ENCODE results near the gene HAND1. TPM values are rescaled to one million over a fixed set of nuclear protein-coding genes. Genes with fewer than 3 reads are reported as not detected.

HAND1 gene
- total and polyA plus RNA-seq, 11 donors: 22.4 to 44.8 (median 33.9) TPM

DNA sequence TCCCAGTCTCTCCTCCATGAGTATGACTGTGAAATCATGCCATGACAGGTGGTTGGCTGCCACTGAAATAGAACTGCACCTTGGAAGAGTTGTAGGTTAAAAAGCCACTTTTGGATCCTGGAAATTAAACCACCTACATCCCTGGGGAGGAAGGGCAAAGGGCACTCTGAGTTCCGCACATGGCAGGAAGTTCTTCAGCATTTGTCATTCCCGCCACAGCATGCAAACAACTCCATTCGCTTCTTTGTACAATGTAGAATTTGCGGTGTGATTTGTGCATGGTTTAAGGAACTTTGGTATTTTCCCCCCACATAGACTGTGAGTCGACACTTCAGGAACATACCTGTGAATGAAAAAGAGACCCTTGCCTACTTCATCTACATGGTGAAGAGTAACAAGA, 22.4 kb downstream of the HAND1 start:
- Histone ChIP-seq H3K27me3 (no peaks in the 10 kb centered on the region), H3K4me3 (no peak overlapping the region), H3K36me3 (peaks cover 0 to 87% (median 81%) of the 10 kb centered on the region in 9 donors), H3K27ac (no peak overlapping the region), H3K9me3 (no peaks in the 10 kb centered on the region), H3K4me1 (peaks cover 0 to 21% (median 11%) of the 10 kb centered on the region in 12 donors)
- ATAC-seq (no peak), DNase-seq (no peak)
- no peak for TF ChIP-seq POLR2A (IDR thresholded peaks at IDR 0.05)
- TF ChIP-seq, protein P1, sequence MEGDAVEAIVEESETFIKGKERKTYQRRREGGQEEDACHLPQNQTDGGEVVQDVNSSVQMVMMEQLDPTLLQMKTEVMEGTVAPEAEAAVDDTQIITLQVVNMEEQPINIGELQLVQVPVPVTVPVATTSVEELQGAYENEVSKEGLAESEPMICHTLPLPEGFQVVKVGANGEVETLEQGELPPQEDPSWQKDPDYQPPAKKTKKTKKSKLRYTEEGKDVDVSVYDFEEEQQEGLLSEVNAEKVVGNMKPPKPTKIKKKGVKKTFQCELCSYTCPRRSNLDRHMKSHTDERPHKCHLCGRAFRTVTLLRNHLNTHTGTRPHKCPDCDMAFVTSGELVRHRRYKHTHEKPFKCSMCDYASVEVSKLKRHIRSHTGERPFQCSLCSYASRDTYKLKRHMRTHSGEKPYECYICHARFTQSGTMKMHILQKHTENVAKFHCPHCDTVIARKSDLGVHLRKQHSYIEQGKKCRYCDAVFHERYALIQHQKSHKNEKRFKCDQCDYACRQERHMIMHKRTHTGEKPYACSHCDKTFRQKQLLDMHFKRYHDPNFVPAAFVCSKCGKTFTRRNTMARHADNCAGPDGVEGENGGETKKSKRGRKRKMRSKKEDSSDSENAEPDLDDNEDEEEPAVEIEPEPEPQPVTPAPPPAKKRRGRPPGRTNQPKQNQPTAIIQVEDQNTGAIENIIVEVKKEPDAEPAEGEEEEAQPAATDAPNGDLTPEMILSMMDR (IDR thresholded peaks at IDR 0.05): no peak
- 87 to 88% (median 88%) methylated on average over 5 of the region's 5 CpGs for WGBS, 4 donors
- intact Hi-C loops (cut with DNase I): no loop called here

GRCh38 chr5:154451957-154452356, 26.1 kb downstream of the HAND1 start:
- WGBS, 4 donors: 89 to 92% (median 91%) methylated on average over 8 of the region's 8 CpGs

GRCh38 chr5:154449786-154450185, 28.2 kb downstream of the HAND1 start:
- ATAC-seq (no peak), DNase-seq (no peak)
- Histone ChIP-seq H3K27me3 (no peaks in the 10 kb centered on the region), H3K9me3 (no peaks in the 10 kb centered on the region), H3K36me3 (peaks cover 0 to 54% (median 43%) of the 10 kb centered on the region in 9 donors), H3K27ac (no peak overlapping the region), H3K4me3 (no peak overlapping the region), H3K4me1 (peaks cover 0 to 40% (median 28%) of the 10 kb centered on the region in 12 donors)
- TF ChIP-seq POLR2A (IDR thresholded peaks at IDR 0.05): no peak
- TF ChIP-seq, protein P1 (IDR thresholded peaks at IDR 0.05): no peak
- intact Hi-C loops (cut with DNase I): loop anchor here in 1 of 10 donors (10.0 kb wide), 1 partner anchor 475 kb away; no protein-coding TSS in a partner anchor
- 88 to 98% (median 91%) methylated on average over 2 of the region's 2 CpGs for WGBS, 4 donors

More at GRCh38 chr5:154451957-154452356, 26.1 kb downstream of the HAND1 start:
- intact Hi-C loops (cut with DNase I): no loop called here
- TF ChIP-seq POLR2A (IDR thresholded peaks at IDR 0.05): no peak
- TF ChIP-seq, protein P1 (IDR thresholded peaks at IDR 0.05): no peak
- Histone ChIP-seq H3K27me3 (no peaks in the 10 kb centered on the region), H3K9me3 (no peaks in the 10 kb centered on the region), H3K27ac (no peak overlapping the region), H3K4me3 (no peak overlapping the region), H3K36me3 (peaks cover 0 to 76% (median 65%) of the 10 kb centered on the region in 9 donors), H3K4me1 (peaks cover 0 to 33% (median 26%) of the 10 kb centered on the region in 12 donors)
- DNase-seq: no peak
- ATAC-seq: no peak

DNA sequence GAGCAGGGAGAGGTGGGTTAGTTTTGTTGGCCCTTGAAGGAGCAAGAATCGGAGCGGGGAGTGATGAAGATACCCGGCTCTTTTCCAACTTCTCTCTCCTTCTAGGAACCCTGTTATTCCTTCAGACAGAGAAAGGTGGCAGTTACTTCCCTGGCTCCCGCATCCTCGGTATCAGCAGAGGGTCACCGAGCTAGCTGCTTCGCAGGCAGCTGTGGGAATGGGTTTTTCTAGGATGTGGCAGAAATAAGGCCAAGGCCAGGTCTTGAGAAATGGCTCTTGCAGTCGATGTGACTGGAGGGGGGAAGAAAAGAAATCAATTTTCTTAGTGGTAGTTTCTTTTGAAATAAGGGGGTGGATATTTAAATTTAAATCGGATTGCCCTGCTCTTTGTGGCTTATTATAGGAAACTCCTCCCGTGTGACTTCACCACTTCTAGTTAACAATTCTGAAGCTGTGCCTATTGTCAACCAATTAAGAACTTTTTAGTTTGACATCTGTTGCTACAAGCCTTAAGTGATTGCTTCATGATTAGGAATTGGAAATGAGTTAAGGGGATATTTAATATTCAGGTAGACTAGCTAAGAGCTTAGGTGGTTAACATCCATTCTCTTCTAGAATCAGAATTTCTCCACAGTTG, 30.8 kb downstream of the HAND1 start:
- ATAC-seq (no peak), DNase-seq (no peak)
- Histone ChIP-seq H3K9me3 (no peaks in the 10 kb centered on the region), H3K4me3 (peak overlapping the region; percentile 87 to 99 (median 96)), H3K36me3 (peaks cover 0 to 37% (median 20%) of the 10 kb centered on the region in 9 donors), H3K27ac (peak overlapping the region in 10 of 12 donors; percentile 76 to 95 (median 86)), H3K27me3 (no peaks in the 10 kb centered on the region), H3K4me1 (peaks cover 0 to 48% (median 34%) of the 10 kb centered on the region in 12 donors)
- 2 to 5% (median 3%) methylated on average over 10 of the region's 10 CpGs for WGBS, 4 donors
- peak in 1 of 2 donors; percentile 3 for TF ChIP-seq POLR2A (IDR thresholded peaks at IDR 0.05)
- TF ChIP-seq, protein P1 (IDR thresholded peaks at IDR 0.05): no peak
- intact Hi-C loops (cut with DNase I): loop anchor here in 1 of 10 donors (10.0 kb wide), 1 partner anchor 472 kb away; no protein-coding TSS in a partner anchor
